OCI-LY1 (cell line): ENCODE measurements around the gene ARIH1.
A peak's percentile ranks its signal among the peaks of the same experiment; 100 is the strongest.
"Not testable (repeated sequence)": the region's sequence is repeated elsewhere in the genome, so short reads cannot be mapped to it uniquely, and the experiment has no call there.

Experiments
- H2AFZ ChIP-seq: fragments of 200-600 bp; sonication (generic), shearing (Covaris generic); 2 replicates; pipeline ENCODE4 v1.6.0; 2014; ENCODE audit warnings: antibody characterized with exemption, mild to moderate bottlenecking, low read length
- H3F3A ChIP-seq: fragments of 200-600 bp; sonication (generic), shearing (Covaris generic); 2 replicates; pipeline ENCODE4 v1.6.0; 2014; ENCODE audit warnings: mild to moderate bottlenecking, antibody characterized with exemption, low read length, moderate library complexity; ENCODE audit not compliant: insufficient read depth
- H3K27ac ChIP-seq: fragments of 200-600 bp; sonication (generic); 2 replicates; pipeline ENCODE4 v1.5.1; 2014; ENCODE audit warnings: low read length, mixed run types, mild to moderate bottlenecking, low read depth; ENCODE audit not compliant: poor library complexity, severe bottlenecking
- H3K27me3 ChIP-seq: fragments of 200-600 bp; sonication (generic); 2 replicates; pipeline ENCODE4 v1.6.0; 2014; ENCODE audit warnings: antibody characterized with exemption, mild to moderate bottlenecking, low read length, moderate library complexity; ENCODE audit not compliant: insufficient read depth
- H3K36me3 ChIP-seq: fragments of 200-600 bp; sonication (generic); 2 replicates; pipeline ENCODE4 v1.6.1; 2014; ENCODE audit warnings: mild to moderate bottlenecking, antibody characterized with exemption, low read length, moderate library complexity, mixed read lengths; ENCODE audit not compliant: insufficient read depth
- H3K4me1 ChIP-seq: fragments of 200-600 bp; sonication (generic); 2 replicates; pipeline ENCODE4 v1.5.1; 2014; ENCODE audit warnings: mild to moderate bottlenecking, low read length, moderate library complexity; ENCODE audit not compliant: insufficient read depth, severe bottlenecking
- H3K4me2 ChIP-seq: fragments of 200-600 bp; sonication (generic), shearing (Covaris generic); 2 replicates; pipeline ENCODE4 v1.6.1; 2014; ENCODE audit warnings: low read length
- H3K4me3 ChIP-seq: fragments of 200-600 bp; sonication (generic); 2 replicates; pipeline ENCODE4 v1.5.1; 2014; ENCODE audit warnings: low read length, low read depth, mild to moderate bottlenecking, mixed read lengths; ENCODE audit not compliant: poor library complexity, severe bottlenecking
- H3K79me2 ChIP-seq: fragments of 200-600 bp; shearing (Covaris generic); 2 replicates; pipeline ENCODE4 v1.6.1; 2016; ENCODE audit warnings: mixed run types, low read length, mixed read lengths; ENCODE audit not compliant: insufficient read depth
- H3K9ac ChIP-seq: fragments of 200-600 bp; sonication (generic), shearing (Covaris generic); 2 replicates; pipeline ENCODE4 v1.6.1; 2014; ENCODE audit warnings: mild to moderate bottlenecking, low read length, mixed read lengths
- H3K9me2 ChIP-seq: fragments of 200-600 bp; sonication (generic), shearing (Covaris generic); 2 replicates; pipeline ENCODE4 v1.6.1; 2014; ENCODE audit warnings: low read depth, mild to moderate bottlenecking, low read length, mixed read lengths
- H3K9me3 ChIP-seq: fragments of 200-600 bp; shearing (Covaris generic); 2 replicates; pipeline ENCODE4 v1.6.1; 2014; ENCODE audit warnings: low read length, mixed read lengths
- H4K20me1 ChIP-seq: fragments of 200-600 bp; sonication (generic), shearing (Covaris generic); 2 replicates; pipeline ENCODE4 v1.6.0; 2016; ENCODE audit warnings: mild to moderate bottlenecking, low read length; ENCODE audit not compliant: insufficient read depth
- CTCF ChIP-seq: fragments of 200-600 bp; sonication (generic), shearing (Covaris generic); IDR thresholded peaks from 2 replicates; pipeline ENCODE4 v1.5.1; 2017; ENCODE audit warnings: mild to moderate bottlenecking, antibody characterized with exemption, low read length, moderate library complexity, mixed read lengths

ARIH1 gene

GRCh38 chr15:72628249-72629067, 154.3 kb downstream of the ARIH1 start:
- not testable (repeated sequence) for H3K4me3 ChIP-seq, H3K36me3 ChIP-seq, H3K4me2 ChIP-seq, H3K4me1 ChIP-seq, H3K79me2 ChIP-seq, H3K9ac ChIP-seq, H3K27me3 ChIP-seq, H3K27ac ChIP-seq, H2AFZ ChIP-seq, H3K9me2 ChIP-seq, H3K9me3 ChIP-seq, H4K20me1 ChIP-seq, H3F3A ChIP-seq
- peak; percentile 30; the same call in 1 of the 2 replicates for TF ChIP-seq CTCF

- not testable (repeated sequence) for H2AFZ ChIP-seq, H4K20me1 ChIP-seq, H3K4me2 ChIP-seq, H3K27me3 ChIP-seq, H3K36me3 ChIP-seq, H3K9me2 ChIP-seq, H3K27ac ChIP-seq, H3K9me3 ChIP-seq, H3F3A ChIP-seq, H3K79me2 ChIP-seq, H3K4me1 ChIP-seq, H3K9ac ChIP-seq, H3K4me3 ChIP-seq
Observed at GRCh38 chr15:72629068-72629570, 155.0 kb downstream of the ARIH1 start.

GRCh38 chr15:72636519-72637282, 162.6 kb downstream of the ARIH1 start:
- not testable (repeated sequence) for H3K9me2 ChIP-seq, H3K9me3 ChIP-seq, H3K79me2 ChIP-seq, H3K27me3 ChIP-seq, H3F3A ChIP-seq, H3K4me2 ChIP-seq, H2AFZ ChIP-seq, H4K20me1 ChIP-seq, H3K9ac ChIP-seq, H3K4me1 ChIP-seq, H3K36me3 ChIP-seq, H3K27ac ChIP-seq
- peak overlapping the region; percentile 52 for H3K4me3 ChIP-seq

- H3K9me3 ChIP-seq, H3K4me3 ChIP-seq, H3K27ac ChIP-seq, H3K9ac ChIP-seq, H3K4me1 ChIP-seq, H3K79me2 ChIP-seq, H3K27me3 ChIP-seq, H2AFZ ChIP-seq, H3F3A ChIP-seq, H3K9me2 ChIP-seq, H3K36me3 ChIP-seq, H3K4me2 ChIP-seq, H4K20me1 ChIP-seq: not testable (repeated sequence)
Observed at GRCh38 chr15:72639759-72640483, 165.8 kb downstream of the ARIH1 start.

GRCh38 chr15:72642271-72642670, 168.1 kb downstream of the ARIH1 start:
- not testable (repeated sequence) for H4K20me1 ChIP-seq, H3K27ac ChIP-seq, H3K4me3 ChIP-seq, H2AFZ ChIP-seq, H3K9ac ChIP-seq, H3K36me3 ChIP-seq, H3F3A ChIP-seq, H3K4me1 ChIP-seq, H3K79me2 ChIP-seq, H3K27me3 ChIP-seq, H3K9me3 ChIP-seq, H3K4me2 ChIP-seq, H3K9me2 ChIP-seq

- not testable (repeated sequence) for H3K9ac ChIP-seq, H3K4me2 ChIP-seq, H2AFZ ChIP-seq, H3K9me2 ChIP-seq, H3K36me3 ChIP-seq, H4K20me1 ChIP-seq, H3K27me3 ChIP-seq, H3F3A ChIP-seq, H3K79me2 ChIP-seq, H3K27ac ChIP-seq, H3K9me3 ChIP-seq, H3K4me3 ChIP-seq, H3K4me1 ChIP-seq
Observed at GRCh38 chr15:72648631-72649253, 174.6 kb downstream of the ARIH1 start.
